Activated naive CD8-positive, alpha-beta T cell treated with anti-CD3 and anti-CD28 coated beads, Interleukin-2, amount 50 U/mL, for 16 hours (primary cell): ENCODE results near the gene TNRC18.

Experiments used
- DNase-seq: peaks from one replicate; pipeline ENCODE4 v3.0.0-alpha.2; 2020; ENCODE audit warnings: low read depth, low spot score

The TNRC18 gene

GRCh38 chr7:5450549-5451327, 27.1 kb upstream of the TNRC18 start:
- DNase-seq, result no peak

GRCh38 chr7:5448378-5449037, 24.9 kb upstream of the TNRC18 start:
- no peak for DNase-seq

- DNase-seq, result no peak
These were observed 22.5 kb upstream of the TNRC18 start for GRCh38 chr7:5445981-5446594.

- DNase-seq, result no peak
These were observed 20.0 kb upstream of the TNRC18 start for GRCh38 chr7:5443678-5444077.

- no peak for DNase-seq
These were observed 19.2 kb upstream of the TNRC18 start for GRCh38 chr7:5442757-5443305.

- no peak for DNase-seq
These were observed 18.3 kb upstream of the TNRC18 start for GRCh38 chr7:5441840-5442503.

- no peak for DNase-seq
These were observed 16.2 kb upstream of the TNRC18 start for GRCh38 chr7:5439572-5440496.

GRCh38 chr7:5439209-5439571, 15.6 kb upstream of the TNRC18 start:
- no peak for DNase-seq

- DNase-seq, result no peak
These were observed 14.4 kb upstream of the TNRC18 start for GRCh38 chr7:5437987-5438386.

- DNase-seq, result no peak
These were observed 13.8 kb upstream of the TNRC18 start for GRCh38 chr7:5437348-5437892.

- no peak for DNase-seq
These were observed 12.5 kb upstream of the TNRC18 start for GRCh38 chr7:5436003-5436678.

GRCh38 chr7:5435291-5436002, 11.8 kb upstream of the TNRC18 start:
- no peak for DNase-seq

- no peak for DNase-seq
These were observed 9.5 kb upstream of the TNRC18 start for GRCh38 chr7:5433181-5433580.

GRCh38 chr7:5432691-5433090, 9.1 kb upstream of the TNRC18 start:
- DNase-seq, result no peak

GRCh38 chr7:5431560-5432015, 8.0 kb upstream of the TNRC18 start:
- DNase-seq, result no peak

- no peak for DNase-seq
These were observed 6.9 kb upstream of the TNRC18 start for GRCh38 chr7:5430612-5430947.

- DNase-seq, result no peak
These were observed 6.4 kb upstream of the TNRC18 start for GRCh38 chr7:5429857-5430611.

- DNase-seq, result no peak
These were observed 5.7 kb upstream of the TNRC18 start for GRCh38 chr7:5429253-5429856.
